T-helper 9 cell (primary cell): Measurements from ENCODE around the gene BRINP1.
"Not testable (repeated sequence)": the region's sequence is repeated elsewhere in the genome, so short reads cannot be mapped to it uniquely, and the experiment has no call there.

Source experiments
- DNase-seq: peaks from one replicate; pipeline ENCODE4 v3.0.0-alpha.2; 2020

Gene BRINP1

DNA sequence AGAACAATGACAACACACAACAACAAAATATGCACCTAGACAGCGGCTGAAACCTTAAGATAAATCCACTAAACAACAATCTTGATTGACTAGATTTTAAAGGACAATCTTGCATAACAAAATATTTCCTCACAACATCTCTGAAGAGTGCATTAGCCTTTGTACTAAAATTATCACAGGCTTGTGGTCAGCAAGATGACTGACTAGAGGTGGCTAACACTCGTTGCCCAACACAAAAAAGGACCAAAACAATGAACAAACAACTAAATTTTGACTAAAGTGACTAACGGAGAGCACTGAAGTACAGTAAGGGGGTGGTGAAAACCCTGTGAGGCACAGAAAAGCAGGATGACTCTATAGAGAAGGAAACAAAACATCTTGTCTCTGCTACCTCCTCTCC lies 183.9 kb downstream of the BRINP1 start:
- no peak for DNase-seq

DNA sequence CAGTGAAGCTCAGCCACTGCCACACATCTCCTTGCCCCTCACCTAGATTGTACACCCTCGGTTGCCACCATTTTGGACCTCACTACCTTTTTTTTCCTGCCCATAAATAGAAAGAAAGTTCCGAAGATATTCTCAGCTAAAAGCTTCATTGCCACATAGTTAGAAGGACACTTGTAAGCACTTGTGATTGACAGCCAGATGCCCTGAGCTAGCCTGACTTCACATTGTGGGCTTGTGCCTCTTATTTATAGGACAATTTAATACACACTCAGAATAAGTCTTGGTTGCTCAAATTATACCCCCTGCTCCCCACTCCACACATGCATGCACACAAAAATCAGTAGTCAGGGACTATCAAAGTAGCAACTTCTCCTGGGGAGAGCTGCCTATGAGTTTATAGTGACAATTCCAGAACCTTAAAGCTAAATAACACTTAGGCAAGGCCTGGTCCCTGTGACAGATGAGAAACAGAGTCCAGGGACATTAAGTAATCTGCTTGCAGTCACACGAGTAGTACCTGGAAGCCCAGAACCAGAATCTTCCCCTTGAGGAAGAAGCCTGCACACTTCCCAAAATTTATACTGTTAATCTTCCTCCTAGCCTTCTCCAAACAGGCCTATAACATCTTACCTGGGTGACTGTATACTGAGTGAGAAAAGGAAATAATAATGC lies 184.8 kb downstream of the BRINP1 start:
- DNase-seq: no peak

DNA sequence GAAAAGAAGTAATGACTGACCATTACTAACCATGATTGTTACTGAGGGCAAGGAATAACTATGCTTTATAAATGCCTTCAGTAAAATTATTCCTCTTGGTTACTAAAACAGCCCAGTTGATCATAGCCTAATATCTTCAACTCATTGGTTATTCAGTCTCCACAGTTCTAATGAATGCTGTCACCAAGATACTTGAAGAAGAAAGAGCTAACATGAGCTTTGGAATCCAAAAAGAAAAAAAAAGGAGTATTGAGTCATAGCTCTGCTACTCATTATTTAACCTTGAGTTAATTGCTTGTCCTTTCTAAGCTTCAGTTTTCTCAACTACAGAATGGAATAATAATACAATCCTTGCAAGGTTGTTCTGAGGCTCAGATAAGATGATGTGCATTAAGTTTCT lies 187.7 kb downstream of the BRINP1 start:
- DNase-seq: no peak

DNA sequence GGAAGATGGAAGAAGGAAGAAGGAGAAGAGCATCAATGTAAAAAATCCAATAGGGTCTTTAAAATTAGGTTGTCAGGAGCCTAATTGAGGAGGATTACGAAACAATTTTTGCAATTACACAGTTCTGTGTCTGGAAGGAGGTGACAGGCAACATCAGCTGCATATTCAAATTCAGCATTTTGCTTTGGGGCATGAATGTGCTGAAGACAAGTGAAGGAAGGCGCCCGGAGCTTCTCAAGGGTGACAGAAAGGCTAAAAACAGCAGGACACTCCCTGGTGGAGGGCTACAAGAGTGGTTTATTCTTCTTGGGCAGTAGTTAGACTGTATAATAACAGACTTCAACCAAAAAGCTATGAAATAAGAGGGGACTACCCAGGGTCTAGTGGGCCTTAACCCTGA lies 188.3 kb downstream of the BRINP1 start:
- no peak for DNase-seq

DNA sequence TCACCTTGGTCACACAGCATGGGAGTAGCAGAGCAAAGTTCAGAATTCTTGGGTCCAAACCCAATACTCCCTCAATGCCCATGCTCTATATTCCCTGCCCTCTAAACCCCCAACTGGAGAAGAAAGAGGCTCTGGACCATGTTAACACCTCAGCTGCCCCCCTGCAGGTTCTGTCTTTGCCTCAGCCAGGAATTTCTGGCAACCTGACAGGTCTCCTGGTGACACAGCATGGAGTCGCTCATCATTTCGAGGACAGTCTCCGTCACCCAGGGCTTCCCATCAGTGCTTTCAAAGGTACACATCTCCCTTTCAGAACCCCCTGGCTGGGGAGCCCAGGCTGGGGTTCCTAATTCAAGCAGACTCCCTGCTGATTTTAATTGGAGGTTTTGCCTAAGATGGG lies 189.5 kb downstream of the BRINP1 start:
- no peak for DNase-seq

DNA sequence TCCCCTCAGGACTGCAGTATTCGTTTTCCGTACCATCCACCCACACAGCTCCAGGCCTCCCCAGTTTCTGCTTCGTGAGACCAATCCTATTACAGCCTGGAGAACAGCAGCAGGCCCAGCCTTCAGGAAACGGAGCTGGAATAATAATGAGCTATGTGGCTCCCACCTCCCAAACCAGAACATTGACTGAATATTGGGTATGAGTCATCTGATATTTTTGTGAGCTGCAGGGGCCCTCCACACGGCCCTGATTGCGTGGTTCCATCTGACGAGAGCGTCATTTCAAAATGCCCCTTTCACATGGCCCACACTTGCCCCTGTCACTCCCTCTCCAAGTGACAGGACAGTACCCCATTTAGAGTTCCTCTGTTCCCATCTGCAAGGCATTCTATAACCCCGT lies 192.0 kb downstream of the BRINP1 start:
- no peak for DNase-seq

DNA sequence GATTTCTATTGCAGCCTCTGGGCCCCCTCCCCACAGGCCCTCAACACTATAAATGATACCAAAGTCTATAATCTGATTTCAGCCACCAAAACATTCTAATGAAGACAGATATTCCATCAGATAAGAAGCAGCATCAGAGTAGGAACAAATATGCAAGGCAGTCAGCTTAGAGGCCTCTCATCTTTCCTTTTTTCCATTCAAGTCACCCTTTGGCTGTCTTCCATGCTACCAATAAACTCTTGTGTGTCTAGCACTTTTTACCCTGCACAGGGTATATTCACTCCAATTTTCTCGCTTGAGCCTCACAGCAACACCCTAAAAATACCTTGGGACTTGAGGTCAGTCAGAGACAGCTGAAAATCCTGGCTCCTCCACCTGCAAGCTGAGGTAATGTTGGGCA lies 193.7 kb downstream of the BRINP1 start:
- no peak for DNase-seq

DNA sequence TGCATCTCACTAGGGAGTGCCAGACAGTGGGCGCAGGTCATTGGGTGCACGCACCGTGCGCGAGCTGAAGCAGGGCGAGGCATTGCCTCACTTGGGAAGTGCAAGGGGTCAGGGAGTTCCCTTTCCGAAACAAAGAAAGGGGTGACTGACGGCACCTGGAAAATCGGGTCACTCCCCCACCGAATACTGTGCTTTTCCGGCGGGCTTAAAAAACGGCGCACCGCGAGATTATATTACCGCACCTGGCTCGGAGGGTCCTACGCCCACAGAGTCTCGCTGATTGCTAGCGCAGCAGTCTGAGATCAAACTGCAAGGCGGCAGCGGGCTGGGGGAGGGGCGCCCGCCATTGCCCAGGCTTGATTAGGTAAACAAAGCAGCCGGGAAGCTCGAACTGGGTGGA lies 200.0 kb downstream of the BRINP1 start:
- not testable (repeated sequence) for DNase-seq

DNA sequence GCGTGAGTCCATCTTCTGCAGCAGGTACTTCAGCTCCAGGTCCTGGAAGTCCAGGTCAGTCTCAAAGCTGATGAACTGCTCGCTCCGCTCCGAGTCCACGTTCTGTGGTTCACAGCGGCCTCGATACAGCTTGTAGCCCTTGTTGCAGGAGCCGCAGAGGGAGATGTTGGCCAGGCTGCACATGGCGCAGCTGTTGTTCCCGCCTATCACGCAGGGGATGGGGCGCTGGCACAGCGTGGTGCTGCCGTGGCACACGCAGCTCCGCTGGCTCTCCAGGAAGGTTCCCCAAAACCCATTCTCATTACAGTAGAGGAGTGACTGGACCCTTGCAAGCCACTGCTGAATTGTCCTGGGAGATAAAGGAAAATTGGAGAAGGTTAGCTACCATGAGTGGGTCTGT lies 201.4 kb downstream of the BRINP1 start:
- no peak for DNase-seq

DNA sequence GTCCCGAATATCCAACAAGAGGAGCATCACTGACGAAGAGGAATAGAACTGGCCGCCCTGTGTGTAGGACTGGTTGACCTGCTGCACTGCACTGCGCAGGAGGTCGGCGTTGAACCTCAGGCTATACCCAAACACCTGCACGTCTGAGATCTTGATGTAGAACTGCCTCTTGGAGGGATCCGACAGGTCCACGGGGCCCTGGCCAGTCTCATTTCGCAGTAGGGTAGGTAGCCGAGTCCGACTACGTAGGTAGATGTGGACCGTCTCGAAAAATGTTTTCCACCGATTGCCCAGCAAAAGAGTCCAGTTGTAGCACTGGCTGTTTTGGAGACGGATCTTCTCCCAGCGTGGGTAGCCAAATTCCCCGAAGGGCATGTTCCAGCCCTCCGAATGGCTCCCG lies 202.0 kb downstream of the BRINP1 start:
- no peak for DNase-seq

DNA sequence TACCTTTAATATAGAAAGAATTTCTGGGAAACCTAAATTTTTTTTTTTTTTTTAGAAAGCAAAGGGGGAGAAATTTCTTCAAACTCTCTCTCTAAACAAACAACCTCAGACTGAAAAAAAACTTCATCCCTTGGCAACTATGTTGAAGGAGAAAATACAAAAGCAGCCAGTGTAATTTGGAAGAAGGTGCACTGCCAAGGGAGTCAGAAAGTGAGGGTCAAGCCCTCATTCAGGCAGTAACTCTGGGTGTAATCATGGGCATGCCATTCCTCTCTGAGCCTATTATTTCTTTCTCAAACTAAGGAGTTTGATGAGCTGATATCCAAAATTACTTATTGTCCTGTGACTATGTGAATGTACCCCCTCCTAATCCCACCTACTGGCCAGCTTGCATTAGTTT lies 203.1 kb downstream of the BRINP1 start:
- no peak for DNase-seq

DNA sequence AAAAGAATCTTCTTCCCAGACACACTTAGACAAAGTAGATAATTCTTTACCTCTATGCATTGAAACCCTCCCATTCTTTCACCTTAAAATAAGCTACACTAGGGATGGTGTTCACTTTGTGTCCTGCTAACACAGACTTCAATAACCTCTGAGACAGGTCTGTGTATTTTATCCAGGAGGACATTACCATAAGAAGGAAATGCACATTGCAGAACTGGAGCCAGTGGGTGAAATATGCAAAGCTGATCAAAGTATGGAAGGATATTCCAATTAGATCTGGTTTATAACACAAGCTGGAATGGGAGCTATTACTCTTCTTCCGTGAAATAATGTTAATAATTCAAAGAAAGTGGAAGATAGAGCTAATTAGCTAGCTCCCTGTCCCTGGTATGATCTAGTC lies 204.1 kb downstream of the BRINP1 start:
- DNase-seq: no peak

DNA sequence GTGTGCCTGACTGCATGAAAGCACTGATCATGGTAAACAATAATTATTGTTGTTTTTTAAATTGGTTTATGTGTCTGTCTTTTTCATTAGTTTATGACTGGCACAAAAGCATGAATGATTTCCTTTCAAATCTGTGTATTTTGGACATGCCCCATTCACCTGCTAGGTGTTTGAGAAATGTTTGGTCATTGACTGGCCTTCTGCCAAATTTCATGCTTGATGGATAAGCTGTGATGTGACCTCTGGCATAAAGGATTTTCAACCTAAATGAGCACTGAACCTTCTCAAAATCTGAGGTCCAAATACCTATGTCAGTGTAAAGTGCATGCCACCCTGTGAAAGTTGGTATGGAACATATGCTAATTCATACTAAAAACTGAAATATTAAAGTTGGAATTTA lies 204.5 kb downstream of the BRINP1 start:
- DNase-seq: no peak

DNA sequence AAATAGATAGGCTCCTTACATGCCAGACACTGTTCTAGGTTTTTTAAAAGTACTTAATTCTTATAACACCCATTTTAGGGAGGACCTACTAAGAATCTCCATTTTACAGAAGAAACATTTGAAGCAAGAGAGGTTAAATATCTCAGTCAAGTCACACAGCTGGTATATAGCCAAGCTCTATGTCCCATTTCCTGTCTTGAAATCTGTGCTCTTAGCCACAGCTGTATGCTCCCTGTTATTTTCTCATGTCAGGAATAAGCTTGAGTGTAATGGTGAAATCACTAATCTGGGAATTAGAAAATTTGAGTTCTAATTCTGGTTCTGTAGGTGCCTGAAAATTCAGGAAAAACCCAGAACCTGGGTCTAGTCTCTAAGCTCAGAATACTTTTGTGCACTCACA lies 208.7 kb downstream of the BRINP1 start:
- DNase-seq: no peak

DNA sequence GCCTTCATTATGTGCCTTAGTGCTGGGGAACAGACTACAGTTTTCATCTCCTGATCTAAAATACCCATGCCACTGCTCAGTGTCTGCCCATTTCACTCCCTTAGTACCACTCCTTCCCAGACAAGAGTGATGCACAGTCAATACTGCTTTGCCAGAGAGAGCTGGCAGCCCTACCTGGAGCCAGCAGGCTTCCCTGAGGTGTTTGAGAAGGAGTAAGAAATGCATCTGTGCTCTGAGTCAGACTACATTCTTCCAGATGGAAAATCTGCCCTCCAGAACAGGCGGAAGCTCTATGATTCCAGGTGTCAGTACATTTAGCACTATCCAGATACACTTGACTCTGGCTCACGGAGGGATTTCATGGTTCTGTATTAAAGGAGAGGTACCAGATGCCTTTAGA lies 209.8 kb downstream of the BRINP1 start:
- DNase-seq: no peak

DNA sequence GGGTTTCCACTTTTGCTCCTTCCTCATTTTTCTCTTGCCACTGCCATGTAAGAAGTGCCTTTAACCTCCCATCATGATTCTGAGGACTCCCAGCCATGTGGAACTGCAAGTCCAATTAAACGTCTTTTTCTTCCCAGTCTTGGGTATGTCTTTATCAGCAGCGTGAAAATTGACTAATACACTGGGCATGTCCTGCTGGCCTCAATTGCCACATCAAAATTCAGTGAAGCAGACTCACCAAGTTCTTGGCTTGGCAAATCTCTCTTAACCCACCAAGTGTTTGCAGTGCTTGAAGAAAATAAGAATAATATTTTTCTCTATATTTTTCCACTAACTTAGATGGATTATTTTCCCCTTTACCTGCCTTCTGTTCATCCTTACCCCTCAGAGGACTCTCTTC lies 212.0 kb downstream of the BRINP1 start:
- DNase-seq: no peak

DNA sequence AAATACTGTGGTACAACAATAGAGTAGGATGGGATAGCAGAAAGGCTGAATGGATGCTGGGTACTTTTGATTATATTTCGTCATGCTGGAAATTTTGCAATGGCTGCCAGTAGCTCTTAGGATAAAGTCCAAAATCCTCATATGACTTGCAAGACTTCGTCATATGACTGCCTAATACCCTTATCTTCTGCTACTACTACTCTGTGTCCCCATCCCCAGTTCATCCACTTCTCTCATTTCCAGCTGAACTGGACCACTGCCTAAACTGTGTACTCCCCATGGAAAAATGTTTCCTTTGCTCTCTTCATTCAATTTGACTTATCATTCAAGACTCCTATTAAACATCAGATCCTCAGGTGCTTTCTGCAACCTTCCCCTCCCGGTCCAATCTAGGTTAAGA lies 212.9 kb downstream of the BRINP1 start:
- DNase-seq: no peak

DNA sequence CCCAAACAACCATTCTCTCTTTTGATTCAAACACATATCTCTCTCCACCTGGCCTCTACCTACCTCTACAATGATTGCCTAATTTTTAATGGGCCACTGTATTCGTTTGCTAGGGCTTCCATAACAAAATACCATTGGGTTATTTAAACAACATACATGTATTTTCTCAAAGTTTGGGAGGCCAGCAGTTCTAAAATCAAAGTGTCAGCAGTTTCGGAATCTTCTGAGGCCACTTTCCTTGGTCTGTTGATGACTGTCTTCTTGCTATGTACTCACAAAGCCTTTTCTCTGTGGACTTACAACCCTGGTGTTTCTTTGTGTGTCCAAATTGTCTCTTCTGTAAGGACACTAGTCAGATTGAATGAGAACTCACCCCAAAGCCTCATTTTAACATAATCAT lies 214.7 kb downstream of the BRINP1 start:
- DNase-seq: no peak

DNA sequence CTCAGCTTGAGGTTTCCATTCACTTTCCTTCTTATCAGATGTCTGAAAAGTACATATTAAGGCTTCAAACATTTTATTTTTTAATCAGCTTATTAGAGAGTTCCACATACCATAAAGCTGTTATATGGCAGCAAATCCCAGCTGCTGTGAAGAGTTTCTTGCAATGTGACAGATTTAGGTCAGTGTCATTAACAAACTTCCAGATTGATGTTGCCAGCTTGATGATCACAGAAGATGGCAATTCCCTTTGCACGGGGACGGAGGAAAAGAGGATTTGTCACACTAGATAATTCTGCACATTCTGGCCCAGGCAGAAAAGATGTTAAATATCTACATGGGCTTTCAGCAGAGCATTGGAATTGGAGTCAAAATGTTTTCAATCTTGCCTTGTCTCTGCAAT lies 215.8 kb downstream of the BRINP1 start:
- no peak for DNase-seq

DNA sequence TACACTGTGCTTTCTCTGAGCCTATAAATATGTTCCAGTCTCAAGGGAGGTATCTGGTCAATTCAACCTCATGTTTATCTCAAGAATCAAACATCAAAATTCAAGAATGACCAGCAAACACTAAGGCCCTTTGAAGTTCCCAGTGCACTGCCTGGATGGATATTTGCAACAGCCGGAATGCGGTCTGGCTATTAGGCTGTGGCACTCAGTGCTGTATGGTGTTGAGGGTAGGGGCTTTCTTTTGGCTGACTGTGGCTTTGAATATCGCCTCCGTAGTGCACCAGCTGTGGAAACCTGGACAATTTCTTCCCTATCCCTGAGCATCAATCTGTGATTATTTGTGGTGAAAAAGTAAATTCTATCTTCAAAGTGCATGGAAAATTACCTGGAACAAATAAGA lies 220.4 kb downstream of the BRINP1 start:
- no peak for DNase-seq

DNA sequence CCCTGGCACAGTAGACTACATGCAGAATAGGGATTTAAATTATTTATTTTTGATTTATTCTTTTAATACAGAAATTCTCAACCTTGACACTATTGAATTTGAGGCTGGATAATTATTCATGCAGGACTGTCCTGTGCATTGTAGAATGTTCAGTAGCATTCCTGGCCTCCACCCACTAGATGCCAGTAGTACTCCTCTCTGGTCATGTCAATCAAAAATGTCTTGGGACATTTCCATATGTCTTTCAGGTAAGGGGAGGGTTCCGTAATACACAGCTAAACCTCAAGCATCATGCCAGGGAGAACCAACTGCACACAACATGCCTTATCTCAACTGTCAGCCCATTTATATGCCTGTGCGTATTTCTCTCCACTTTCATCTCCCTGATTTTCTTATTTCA lies 231.8 kb downstream of the BRINP1 start:
- no peak for DNase-seq

DNA sequence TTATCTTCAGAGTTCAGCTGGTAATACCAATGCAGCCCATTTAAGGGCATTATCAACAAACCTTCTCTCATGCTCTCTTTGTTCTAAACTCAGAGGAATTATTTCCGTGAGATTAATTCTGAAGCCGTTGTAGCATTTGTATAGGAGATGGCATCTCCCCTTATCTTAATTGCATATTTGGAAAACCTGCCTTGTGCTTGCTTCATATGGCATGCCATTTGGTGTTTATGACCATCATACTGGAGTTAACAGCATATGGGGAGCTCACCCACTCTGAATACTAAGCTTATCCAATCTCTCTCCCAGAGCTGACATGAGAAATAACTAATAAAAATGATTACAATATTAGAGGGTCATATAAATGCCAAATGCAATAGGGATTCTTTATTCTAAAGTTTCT lies 243.2 kb downstream of the BRINP1 start:
- no peak for DNase-seq

DNA sequence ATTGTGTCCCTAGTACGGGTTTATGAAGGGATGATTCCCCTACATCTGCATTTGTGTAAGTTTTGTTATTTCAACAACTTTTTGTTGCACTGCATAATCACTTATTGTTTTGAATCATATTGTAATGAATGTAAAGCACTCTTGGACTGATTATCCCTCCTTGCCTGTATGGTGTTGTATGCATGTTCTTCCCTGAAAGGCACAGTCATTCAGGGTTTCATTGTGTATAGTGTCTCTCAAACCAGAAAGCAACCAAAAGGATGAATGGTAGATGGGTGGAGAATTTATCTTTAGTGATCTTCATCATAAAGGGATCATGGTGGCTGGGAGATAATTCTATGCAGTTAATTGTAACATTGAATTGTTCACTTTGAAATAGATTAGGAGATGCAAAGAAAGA lies 247.3 kb downstream of the BRINP1 start:
- DNase-seq: no peak

DNA sequence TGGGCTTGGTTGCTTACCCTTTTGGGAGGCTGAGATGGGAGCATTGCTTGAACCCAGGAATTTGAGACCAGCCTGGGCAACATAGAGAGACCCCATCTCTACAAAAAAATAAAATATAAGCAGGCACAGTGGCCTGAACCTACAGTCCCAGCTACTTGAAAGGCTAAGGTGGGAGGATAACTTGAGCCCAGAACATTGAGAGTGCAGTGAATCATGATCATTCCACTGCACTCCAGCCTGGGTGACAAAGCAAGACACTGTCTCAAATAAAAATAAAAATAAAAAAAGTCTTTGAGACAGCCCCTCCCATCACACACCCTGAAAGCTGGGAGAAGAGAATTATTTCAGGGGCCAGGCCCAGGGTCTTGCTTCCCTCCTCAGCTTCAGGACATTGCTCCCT lies 251.8 kb downstream of the BRINP1 start:
- DNase-seq: no peak
